Renal cortex interstitium (tissue), 11 donors: ENCODE data around the gene REN. TPM values are rescaled to one million over a fixed set of nuclear protein-coding genes. Genes with fewer than 3 reads are reported as not detected.
A peak's percentile ranks its signal among the peaks of the same experiment; 100 is the strongest.

Experiments
- DNase-seq, 11 donors: peaks; one replicate each; pipeline ENCODE4 v3.0.0-alpha.2; 2013; ENCODE audit warnings: low read depth in 9 of 11, low spot score in 4 of 11; ENCODE audit errors: extremely low read depth in 1 of 11
- polyA plus RNA-seq, 3 donors: library from polyadenylated mRNA; unstranded; fragments of 120-200 nt; gene quantifications; one replicate each; pipeline ENCODE4 v1.2.1, GENCODE V29; 2013; ENCODE audit not compliant: insufficient read length in 3 of 3

Gene REN
- polyA plus RNA-seq, 3 donors: 71.1 to 81.4 (median 80.3) TPM

GRCh38 chr1:204145033-204145504 lies 21.1 kb downstream of the REN start:
- no peak for DNase-seq

DNA sequence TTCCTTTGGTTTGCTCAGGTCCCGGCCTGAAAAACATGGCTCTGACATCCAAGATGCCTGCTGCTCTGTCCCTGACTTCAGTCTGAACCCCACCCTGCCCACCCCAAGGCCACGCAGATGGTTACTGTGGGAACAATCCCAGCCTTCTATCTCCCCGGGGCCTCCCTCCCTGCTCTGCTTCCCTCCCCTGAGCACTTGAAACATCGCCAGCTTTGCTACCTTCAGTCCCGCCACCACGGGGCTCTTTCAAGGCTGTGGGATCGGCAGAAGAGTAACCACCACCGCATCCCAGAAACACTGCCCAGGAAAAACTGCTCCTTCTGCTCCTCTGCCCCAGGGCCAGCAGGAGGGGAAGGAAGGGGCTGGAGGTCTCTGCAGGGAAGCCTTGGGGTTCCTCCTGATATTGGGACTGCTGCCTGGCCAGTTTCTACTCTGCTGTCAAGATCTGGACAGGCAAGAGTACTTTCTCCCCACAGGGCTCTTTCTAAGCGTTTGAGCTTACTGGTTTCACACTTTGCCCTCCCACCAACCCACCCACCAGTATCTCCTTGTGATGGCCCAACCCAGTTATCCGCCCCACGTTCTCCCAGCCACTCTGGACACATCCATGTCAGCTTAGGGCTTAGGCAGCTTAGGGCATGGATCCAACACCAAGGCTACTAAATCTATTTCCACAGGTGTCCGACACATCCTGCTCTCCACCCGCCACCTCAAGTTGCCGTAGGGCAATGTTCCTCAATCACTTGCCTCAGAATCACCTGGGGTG lies 22.7 kb downstream of the REN start:
- DNase-seq: no peak

GRCh38 chr1:204142032-204142974 lies 23.8 kb downstream of the REN start:
- DNase-seq: no peak

DNA sequence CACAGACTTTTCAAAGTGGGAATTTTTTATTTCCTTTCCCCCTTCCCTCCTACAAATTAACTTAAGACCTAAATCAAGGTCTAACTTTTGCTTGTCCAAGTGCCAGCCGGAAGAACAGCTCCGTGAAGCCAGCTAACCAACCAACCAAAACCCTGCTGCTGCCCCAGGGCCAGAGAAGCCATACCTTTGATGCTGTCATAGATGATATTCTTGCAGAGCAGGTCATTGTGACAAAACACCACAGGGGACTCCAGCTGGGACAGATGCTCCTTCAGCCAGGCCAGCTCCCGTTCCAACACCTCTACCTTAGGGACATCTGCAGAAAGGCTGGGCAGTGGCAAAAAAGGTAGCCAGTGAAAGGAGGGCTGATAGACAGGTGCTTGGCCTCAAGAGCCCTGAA lies 25.0 kb downstream of the REN start:
- no peak for DNase-seq

DNA sequence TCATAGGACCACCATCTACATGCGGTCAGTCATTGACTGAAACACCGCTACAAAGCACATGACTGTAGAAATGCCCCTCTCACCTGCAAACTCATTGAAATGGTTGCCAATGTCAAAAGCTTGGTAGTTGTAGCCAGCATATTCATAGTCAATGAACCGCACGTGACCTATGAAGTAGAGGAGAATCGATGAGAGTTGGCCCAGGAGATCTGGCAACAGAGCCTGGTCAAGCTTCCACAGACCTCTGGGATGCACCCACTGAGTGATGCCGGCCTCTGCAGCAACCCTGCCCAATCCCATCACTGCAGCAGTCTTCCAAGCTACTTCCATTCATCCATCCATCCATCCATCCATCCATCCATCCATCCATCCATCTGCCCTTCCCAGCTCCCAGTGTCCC lies 26.2 kb downstream of the REN start:
- DNase-seq: no peak

- DNase-seq: no peak
Measured at GRCh38 chr1:204139088-204139487, 27.0 kb downstream of the REN start.

GRCh38 chr1:204136814-204137213 lies 29.3 kb downstream of the REN start:
- no peak for DNase-seq

DNA sequence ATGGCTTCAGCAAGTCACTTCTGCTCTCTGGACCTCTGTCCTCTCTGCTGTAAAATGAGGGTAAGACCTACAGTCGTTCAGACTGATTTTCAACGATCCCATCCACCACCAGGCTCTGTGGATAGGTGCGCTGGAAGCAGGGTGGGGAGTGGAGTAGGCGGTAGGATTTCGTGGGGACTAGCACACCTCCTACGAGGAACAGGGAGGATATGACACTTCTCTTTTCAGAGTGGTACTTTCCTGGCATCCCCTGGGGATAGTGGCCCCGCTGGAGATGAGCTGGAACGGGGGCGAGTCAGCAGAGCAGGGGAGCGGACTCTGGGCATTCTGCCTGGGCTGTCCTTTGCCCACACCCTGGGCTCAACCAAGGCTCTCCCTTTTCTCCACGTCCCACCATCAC lies 32.0 kb downstream of the REN start:
- DNase-seq: no peak

- no peak for DNase-seq
Measured at GRCh38 chr1:204132718-204133117, 33.4 kb downstream of the REN start.

DNA sequence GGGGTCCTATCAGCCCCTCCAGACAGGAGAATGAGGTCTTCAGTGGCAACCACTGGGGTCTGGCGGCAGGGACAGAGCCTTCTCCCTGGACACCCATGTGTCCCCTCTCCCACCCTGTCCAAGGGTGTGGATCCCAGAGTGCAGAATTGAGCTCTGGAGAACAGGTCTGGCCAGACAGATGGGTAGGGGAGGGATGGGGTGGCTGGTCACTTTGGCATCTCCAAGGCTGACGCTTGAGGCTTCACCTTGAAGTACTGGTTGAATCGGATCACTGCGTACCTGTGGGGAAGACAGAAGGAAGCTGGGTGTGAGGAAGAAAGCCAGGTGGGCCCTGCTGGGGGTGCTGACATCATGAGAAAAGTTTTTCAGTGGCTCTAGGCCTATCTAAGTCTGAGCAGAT lies 34.2 kb downstream of the REN start:
- DNase-seq: no peak

- DNase-seq: no peak
Measured at GRCh38 chr1:204130981-204131892, 34.9 kb downstream of the REN start.

- no peak for DNase-seq
Measured at GRCh38 chr1:204130178-204130577, 36.0 kb downstream of the REN start.

DNA sequence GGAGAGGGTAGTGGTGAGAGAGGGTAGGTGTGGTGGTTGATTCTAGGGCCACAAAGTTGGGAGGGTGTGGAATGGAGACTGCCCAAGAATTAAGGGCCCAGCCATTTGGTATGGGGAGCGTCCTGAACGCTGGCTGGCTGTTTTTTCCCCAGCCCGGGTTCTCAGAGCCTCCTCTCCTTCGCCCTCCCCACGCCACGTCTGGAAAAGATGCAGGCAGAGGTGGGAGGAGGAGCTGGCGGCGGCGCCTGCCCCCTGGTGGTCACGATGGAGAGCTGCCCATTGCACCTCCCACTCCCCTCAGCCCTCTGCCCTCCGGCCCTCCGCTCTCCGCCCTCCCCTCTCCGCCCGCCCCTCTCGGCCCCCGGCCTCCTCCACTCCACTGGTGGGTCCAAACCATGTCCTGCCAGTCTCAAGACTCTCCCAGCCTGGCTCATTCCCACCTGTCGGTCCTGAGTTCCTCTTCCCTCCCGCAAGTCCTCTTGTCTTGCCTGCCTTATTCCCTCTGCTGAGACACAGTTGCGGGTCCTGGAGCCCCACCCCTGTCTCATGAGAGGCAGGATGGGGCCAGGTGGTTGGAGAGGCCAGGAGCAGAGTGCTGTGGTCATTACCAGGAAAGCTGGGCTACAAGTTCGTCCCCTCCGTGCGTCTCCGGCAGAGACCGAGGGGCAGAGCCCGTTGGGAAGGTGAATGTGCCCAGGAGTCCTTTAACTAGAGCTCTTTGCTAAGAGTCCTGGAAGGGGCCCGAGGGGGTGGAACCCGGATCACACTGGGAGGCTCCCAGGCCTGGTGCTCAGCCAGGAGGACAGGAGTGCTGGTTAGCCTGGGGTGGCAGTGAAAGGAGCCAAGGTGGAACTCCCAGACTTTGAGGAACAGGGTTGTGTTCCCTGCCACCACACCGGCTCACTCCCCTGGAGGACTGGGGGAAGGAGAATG lies 36.9 kb downstream of the REN start:
- DNase-seq: peak in 3 of 11 donors; percentile 60 to 72 (median 71)

DNA sequence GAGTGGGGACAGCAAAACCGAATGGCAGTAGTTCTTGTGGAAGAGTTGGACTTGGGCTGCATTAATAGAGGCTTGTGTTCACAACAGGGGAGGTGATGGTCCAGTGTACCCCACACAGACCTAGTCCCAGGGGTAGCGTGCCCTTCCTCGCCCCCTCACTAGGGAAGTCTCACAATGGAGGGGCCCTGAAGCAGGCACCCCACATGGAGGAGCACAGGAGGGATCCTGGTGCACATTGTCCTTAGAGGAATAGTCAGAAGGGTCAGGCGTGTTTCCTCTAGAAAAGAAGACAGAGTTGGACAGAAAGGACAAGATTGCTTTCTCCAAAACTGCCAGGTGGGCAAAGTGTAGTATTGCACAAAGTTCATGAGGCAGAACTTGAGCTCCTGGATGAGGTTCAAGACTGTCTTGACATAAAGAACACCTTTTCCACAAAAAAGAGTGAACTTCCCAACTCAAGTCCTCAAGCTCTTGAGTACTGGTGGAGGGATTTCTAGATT lies 37.6 kb downstream of the REN start:
- DNase-seq: no peak

GRCh38 chr1:204127597-204128242 lies 38.4 kb downstream of the REN start:
- peak in 2 of 11 donors; percentile 55 to 61 for DNase-seq

- DNase-seq: no peak
Measured at GRCh38 chr1:204126956-204127355, 39.2 kb downstream of the REN start.

DNA sequence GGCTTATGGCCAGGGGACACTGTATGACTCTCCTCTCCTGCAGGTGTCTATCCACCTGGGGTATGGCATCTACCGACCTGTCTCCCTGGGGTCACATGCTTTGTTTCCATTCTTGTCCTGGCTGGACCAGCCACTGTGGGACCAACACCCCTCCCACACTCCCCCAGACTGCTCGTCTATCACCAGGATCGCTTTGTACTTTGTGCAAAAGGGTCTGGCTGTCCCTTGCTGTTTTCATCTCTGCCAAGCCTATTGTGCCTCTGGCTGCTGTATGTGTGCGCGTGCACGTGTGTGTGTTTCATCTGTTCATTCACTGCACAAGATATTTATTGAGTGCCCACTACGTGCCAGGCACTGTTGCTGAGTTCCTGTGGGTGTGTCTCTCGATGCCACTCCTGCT lies 39.8 kb downstream of the REN start:
- DNase-seq: no peak
